GM23338 (cell line): Measurements from ENCODE around the gene SLC49A4. TPM values are rescaled to one million over a fixed set of nuclear protein-coding genes. Genes with fewer than 3 reads are reported as not detected.

Source experiments
- ATAC-seq: fragments of 200-7000 bp; cut with Tn5 transposase; 3 replicates; pipeline ENCODE4 v1.9.1; 2020
- DNase-seq: peaks from one replicate; pipeline ENCODE4 v3.0.0-alpha.2; 2015; ENCODE audit warnings: low spot score
- H2AFZ ChIP-seq: fragments of 200-600 bp; sonication (generic); 2 replicates; pipeline ENCODE4 v1.8.0; 2016; ENCODE audit warnings: antibody characterized with exemption, mild to moderate bottlenecking, moderate library complexity
- H3F3A ChIP-seq: fragments of 200-600 bp; sonication (generic); replicated peaks from 2 replicates; pipeline ENCODE4 v1.8.0; 2017; ENCODE audit warnings: antibody characterized with exemption, mixed run types, low read depth
- H3K27ac ChIP-seq: fragments of 200-600 bp; sonication (generic); 2 replicates; pipeline ENCODE4 v1.6.1; 2016; ENCODE audit warnings: low read depth
- H3K27me3 ChIP-seq: fragments of 200-600 bp; sonication (generic); 2 replicates; pipeline ENCODE4 v1.8.0; 2016; ENCODE audit warnings: mild to moderate bottlenecking, mixed run types, moderate library complexity; ENCODE audit not compliant: insufficient read depth
- H3K36me3 ChIP-seq: fragments of 200-600 bp; sonication (generic); 2 replicates; pipeline ENCODE4 v1.8.0; 2016; ENCODE audit warnings: mild to moderate bottlenecking; ENCODE audit not compliant: insufficient read depth
- H3K4me1 ChIP-seq: fragments of 200-600 bp; sonication (generic); 2 replicates; pipeline ENCODE4 v1.8.0; 2016; ENCODE audit warnings: mild to moderate bottlenecking, moderate library complexity; ENCODE audit not compliant: insufficient read depth
- H3K4me2 ChIP-seq: fragments of 200-600 bp; sonication (generic); 2 replicates; pipeline ENCODE4 v1.7.1; 2017; ENCODE audit warnings: mixed run types
- H3K4me3 ChIP-seq: fragments of 200-600 bp; sonication (generic); 2 replicates; pipeline ENCODE4 v1.6.1; 2016; ENCODE audit warnings: mixed run types
- H3K79me2 ChIP-seq: fragments of 200-600 bp; sonication (generic); replicated peaks from 2 replicates; pipeline ENCODE4 v1.8.0; 2017; ENCODE audit warnings: mild to moderate bottlenecking; ENCODE audit not compliant: insufficient read depth
- H3K9me2 ChIP-seq: fragments of 200-600 bp; sonication (generic); 2 replicates; pipeline ENCODE4 v1.8.0; 2017; ENCODE audit not compliant: insufficient read depth
- H4K20me1 ChIP-seq: fragments of 200-600 bp; sonication (generic); replicated peaks from 2 replicates; pipeline ENCODE4 v1.8.0; 2017; ENCODE audit warnings: mild to moderate bottlenecking; ENCODE audit not compliant: insufficient read depth
- H3K27ac Mint-ChIP-seq: 2 replicates; pipeline ENCODE4 v1.8.0; 2020; ENCODE audit warnings: inconsistent platforms, mild to moderate bottlenecking, moderate library complexity, mixed read lengths
- H3K27me3 Mint-ChIP-seq: 3 replicates; pipeline ENCODE4 v1.8.0; 2022; ENCODE audit warnings: low read depth, mild to moderate bottlenecking, moderate library complexity, mixed read lengths, inconsistent platforms; ENCODE audit not compliant: insufficient read depth, poor library complexity
- H3K36me3 Mint-ChIP-seq: 3 replicates; pipeline ENCODE4 v1.8.0; 2021; ENCODE audit warnings: low read depth, mild to moderate bottlenecking, inconsistent platforms, moderate library complexity, mixed read lengths
- H3K4me1 Mint-ChIP-seq: 3 replicates; pipeline ENCODE4 v1.8.0; 2020; ENCODE audit warnings: mild to moderate bottlenecking, inconsistent platforms, mixed read lengths
- H3K4me3 Mint-ChIP-seq: 3 replicates; pipeline ENCODE4 v1.8.0; 2021; ENCODE audit warnings: moderate library complexity, mild to moderate bottlenecking, inconsistent platforms, mixed read lengths
- H3K9me3 Mint-ChIP-seq: 3 replicates; pipeline ENCODE4 v1.8.0; 2020; ENCODE audit warnings: moderate library complexity, mild to moderate bottlenecking, inconsistent platforms, mixed read lengths
- CREB1 ChIP-seq: fragments of 250-450 bp; sonication (Bioruptor Pico); IDR thresholded peaks from 2 replicates; pipeline ENCODE4 v1.5.0; 2020; ENCODE audit warnings: low read depth, mild to moderate bottlenecking, moderate library complexity
- CTCF ChIP-seq, 2 experiments: fragments of 200-600 bp in 1 of 2; sonication (generic) in 1 of 2; conservative IDR thresholded peaks; 2 replicates each; pipeline versions ENCODE4 v1.5.1 to v1.6.1; 2016 to 2017; ENCODE audit warnings: antibody characterized with exemption in 2 of 2, low read depth in 2 of 2, mild to moderate bottlenecking in 2 of 2, moderate library complexity in 1 of 2
- ETS1 ChIP-seq: IDR thresholded peaks from 2 replicates; pipeline ENCODE4 v1.6.1; 2016; ENCODE audit warnings: antibody characterized with exemption
- EZH2 ChIP-seq: fragments of 200-600 bp; sonication (generic); IDR thresholded peaks from one replicate; pipeline ENCODE4 v1.8.0; 2017; ENCODE audit warnings: antibody characterized with exemption, mild to moderate bottlenecking, low read depth; ENCODE audit not compliant: unreplicated experiment
- EZH2phosphoT487 ChIP-seq: fragments of 200-600 bp; sonication (generic); IDR thresholded peaks from one replicate; pipeline ENCODE4 v1.8.1; 2018; ENCODE audit warnings: antibody characterized with exemption; ENCODE audit not compliant: unreplicated experiment
- JUNB ChIP-seq: IDR thresholded peaks from one replicate; pipeline ENCODE4 v1.6.1; 2016; ENCODE audit warnings: antibody characterized with exemption; ENCODE audit not compliant: unreplicated experiment
- NANOG ChIP-seq: IDR thresholded peaks from 2 replicates; pipeline ENCODE4 v1.6.1; 2016; ENCODE audit warnings: antibody characterized with exemption, borderline replicate concordance
- POLR2AphosphoS5 ChIP-seq: IDR thresholded peaks from 2 replicates; pipeline ENCODE4 v1.6.1; 2016; ENCODE audit warnings: antibody characterized with exemption, low read depth
- REST ChIP-seq: IDR thresholded peaks from one replicate; pipeline ENCODE4 v1.6.1; 2018; ENCODE audit warnings: antibody characterized with exemption; ENCODE audit not compliant: unreplicated experiment
- STAT1 ChIP-seq: IDR thresholded peaks from one replicate; pipeline ENCODE4 v1.6.1; 2016; ENCODE audit warnings: antibody characterized with exemption; ENCODE audit not compliant: unreplicated experiment
- ZNF114 ChIP-seq: fragments of 250-450 bp; sonication (Bioruptor Pico); IDR thresholded peaks from 2 replicates; pipeline ENCODE4 v1.5.0; 2020; ENCODE audit warnings: mild to moderate bottlenecking, moderate library complexity
- ZNF331 ChIP-seq: fragments of 250-450 bp; sonication (Bioruptor Pico); IDR thresholded peaks from 2 replicates; pipeline ENCODE4 v1.5.0; 2020; ENCODE audit warnings: low read depth, mild to moderate bottlenecking, moderate library complexity
- ZNF462 ChIP-seq: fragments of 250-450 bp; sonication (Bioruptor Pico); IDR thresholded peaks from 2 replicates; pipeline ENCODE4 v1.5.0; 2020; ENCODE audit warnings: mild to moderate bottlenecking, moderate library complexity
- polyA plus RNA-seq: library from polyadenylated mRNA; unstranded; fragments of >200 nt; fragmentation: Nextera tagmentation; extraction: Ambion mirVana; gene quantifications from 2 replicates; pipeline ENCODE4 v1.2.1, GENCODE V29; 2016
- total RNA-seq: library from RNA; depleted of rRNA; stranded (reverse); fragments of >200 nt; shearing (Covaris generic); gene quantifications from 2 replicates; pipeline ENCODE4 v1.2.3, GENCODE V29; 2014

Gene SLC49A4
- total and polyA plus RNA-seq, 2 experiments from 2014 or later: 3.7 to 16.8 TPM

GRCh38 chr3:122755491-122755890 lies 39.4 kb upstream of the SLC49A4 start:
- no peak for ATAC-seq
- H3K79me2 ChIP-seq: no peaks in the 10 kb centered on the region
- no peak for DNase-seq
- Mint-ChIP-seq H3K27ac (no peak overlapping the region), H3K9me3 (no peaks in the 10 kb centered on the region), H3K36me3 (peaks cover 10% of the 10 kb centered on the region; the same call in 2 of the 3 replicates), H3K4me3 (no peak overlapping the region), H3K27me3 (peaks cover 2% of the 10 kb centered on the region), H3K4me1 (peaks cover 8% of the 10 kb centered on the region)
- H3K4me3 ChIP-seq: no peak overlapping the region
- H3K36me3 ChIP-seq: peaks cover 6% of the 10 kb centered on the region
- no peak overlapping the region for H2AFZ ChIP-seq
- H4K20me1 ChIP-seq: no peaks in the 10 kb centered on the region; the same call in 1 of the 2 replicates
- H3F3A ChIP-seq: no peaks in the 10 kb centered on the region
- no peaks in the 10 kb centered on the region for H3K9me2 ChIP-seq
- H3K27ac ChIP-seq: no peak overlapping the region
- TF ChIP-seq ZNF462 (CRISPR knock-in tag) (no peak), CREB1 (no peak), REST (no peak), EZH2phosphoT487 (no peak), NANOG (no peak), POLR2AphosphoS5 (no peak), EZH2 (no peak), ETS1 (no peak), STAT1 (no peak), CTCF (conservative IDR thresholded peaks at IDR 0.05; ENCODE audit: low read depth in 2 of 2) (no peak), ZNF114 (CRISPR knock-in tag) (no peak), JUNB (no peak), ZNF331 (CRISPR knock-in tag) (no peak)
- no peaks in the 10 kb centered on the region for H3K27me3 ChIP-seq
- H3K4me1 ChIP-seq: peaks cover 4% of the 10 kb centered on the region; the same call in 1 of the 2 replicates
- no peak overlapping the region for H3K4me2 ChIP-seq
